Skeletal muscle satellite cell (primary cell): Measurements from ENCODE around the gene FDX2.
"Not testable (repeated sequence)": the region's sequence is repeated elsewhere in the genome, so short reads cannot be mapped to it uniquely, and the experiment has no call there.

ENCODE experiments used
- H3K27me3 ChIP-seq: 2 replicates; pipeline ENCODE4 v1.7.0; 2013; ENCODE audit warnings: low read length; ENCODE audit not compliant: control insufficient read depth, insufficient read depth
- H3K36me3 ChIP-seq: 2 replicates; pipeline ENCODE4 v1.7.0; 2013; ENCODE audit warnings: mild to moderate bottlenecking, control low read depth, low read length; ENCODE audit not compliant: insufficient read depth
- H3K4me1 ChIP-seq: 2 replicates; pipeline ENCODE4 v1.7.0; 2013; ENCODE audit warnings: low read length; ENCODE audit not compliant: control insufficient read depth, insufficient read depth
- H3K4me2 ChIP-seq: 2 replicates; pipeline ENCODE4 v1.7.0; 2013; ENCODE audit warnings: mild to moderate bottlenecking, low read length
- H3K4me3 ChIP-seq: 2 replicates; pipeline ENCODE4 v1.7.0; 2013; ENCODE audit warnings: low read length
- H3K9ac ChIP-seq: 2 replicates; pipeline ENCODE4 v1.7.0; 2013; ENCODE audit warnings: mild to moderate bottlenecking, low read depth, low read length, moderate library complexity
- H3K9me3 ChIP-seq: replicated peaks from 2 replicates; pipeline ENCODE4 v1.7.0; 2013; ENCODE audit warnings: mild to moderate bottlenecking, control low read depth, low read length

The FDX2 gene

GRCh38 chr19:10343495-10343894 is 27.7 kb upstream of the FDX2 start:
- Histone ChIP-seq H3K9me3 (no peaks in the 10 kb centered on the region), H3K4me3 (no peak overlapping the region), H3K27me3 (peaks cover 3% of the 10 kb centered on the region), H3K9ac (no peak overlapping the region), H3K36me3 (no peaks in the 10 kb centered on the region), H3K4me1 (peaks cover 6% of the 10 kb centered on the region), H3K4me2 (no peak overlapping the region)

GRCh38 chr19:10339977-10340376 is 24.2 kb upstream of the FDX2 start:
- H3K4me1 ChIP-seq, result peaks cover 2% of the 10 kb centered on the region
- H3K4me3 ChIP-seq, result no peak overlapping the region
- H3K4me2 ChIP-seq, result no peak overlapping the region
- H3K9ac ChIP-seq, result no peak overlapping the region
- no peaks in the 10 kb centered on the region for H3K9me3 ChIP-seq
- peaks cover 5% of the 10 kb centered on the region for H3K27me3 ChIP-seq
- H3K36me3 ChIP-seq, result no peaks in the 10 kb centered on the region

GRCh38 chr19:10339380-10339960 is 23.7 kb upstream of the FDX2 start, which contains the start of gene ICAM3:
Gene ICAM3, minus strand, starts transcription at chr19:10339624. Its CDS starts 10 bp downstream, at chr19:10339614.
- H3K4me3 ChIP-seq, result no peak within 1 kb of the TSS
- H3K27me3 ChIP-seq, result peaks cover 5% of the 10 kb centered on the region
- no peaks in the 10 kb centered on the region for H3K9me3 ChIP-seq
- no peak within 1 kb of the TSS for H3K9ac ChIP-seq
- H3K4me2 ChIP-seq, result no peak within 1 kb of the TSS
- no peaks in the 10 kb centered on the region for H3K36me3 ChIP-seq
- H3K4me1 ChIP-seq, result peaks cover 5% of the 10 kb centered on the region

- H3K9me3 ChIP-seq, result no peaks in the 10 kb centered on the region
- H3K36me3 ChIP-seq, result no peaks in the 10 kb centered on the region
- H3K4me3 ChIP-seq, result no peak overlapping the region
- H3K4me1 ChIP-seq, result peaks cover 10% of the 10 kb centered on the region
- H3K27me3 ChIP-seq, result peaks cover 5% of the 10 kb centered on the region
- no peak overlapping the region for H3K4me2 ChIP-seq
- H3K9ac ChIP-seq, result no peak overlapping the region
Observed at GRCh38 chr19:10338940-10339339, 23.1 kb upstream of the FDX2 start.

GRCh38 chr19:10336725-10337124 is 20.9 kb upstream of the FDX2 start:
- H3K4me2 ChIP-seq, H3K4me3 ChIP-seq, H3K9ac ChIP-seq, H3K9me3 ChIP-seq, H3K36me3 ChIP-seq, H3K27me3 ChIP-seq: not testable (repeated sequence)
- peaks cover 18% of the 10 kb centered on the region for H3K4me1 ChIP-seq

GRCh38 chr19:10335352-10335985 is 19.7 kb upstream of the FDX2 start:
- H3K27me3 ChIP-seq, result peaks cover 5% of the 10 kb centered on the region
- H3K4me2 ChIP-seq, result peak overlapping the region; percentile 99
- H3K36me3 ChIP-seq, result peaks cover under 1% of the 10 kb centered on the region
- H3K9me3 ChIP-seq, result no peaks in the 10 kb centered on the region
- peaks cover 18% of the 10 kb centered on the region for H3K4me1 ChIP-seq
- no peak overlapping the region for H3K9ac ChIP-seq
- no peak overlapping the region for H3K4me3 ChIP-seq

- peaks cover 18% of the 10 kb centered on the region for H3K4me1 ChIP-seq
- H3K4me3 ChIP-seq, result peak overlapping the region; percentile 94
- peak overlapping the region; percentile 96 for H3K9ac ChIP-seq
Observed at GRCh38 chr19:10334588-10335351, 19.0 kb upstream of the FDX2 start.

GRCh38 chr19:10333758-10334587 is 18.2 kb upstream of the FDX2 start:
- peaks cover 5% of the 10 kb centered on the region for H3K27me3 ChIP-seq
- H3K4me2 ChIP-seq, result peak overlapping the region; percentile 99
- H3K9me3 ChIP-seq, result no peaks in the 10 kb centered on the region
- peaks cover 13% of the 10 kb centered on the region for H3K36me3 ChIP-seq
- H3K9ac ChIP-seq, result peak overlapping the region; percentile 96
- H3K4me3 ChIP-seq, result peak overlapping the region; percentile 94
- H3K4me1 ChIP-seq, result peaks cover 18% of the 10 kb centered on the region

More at GRCh38 chr19:10334588-10335351, 19.0 kb upstream of the FDX2 start:
- Histone ChIP-seq H3K36me3 (peaks cover 6% of the 10 kb centered on the region), H3K27me3 (peaks cover 5% of the 10 kb centered on the region), H3K4me2 (peak overlapping the region; percentile 99), H3K9me3 (no peaks in the 10 kb centered on the region)

- Histone ChIP-seq H3K4me1 (peaks cover 18% of the 10 kb centered on the region), H3K9me3 (no peaks in the 10 kb centered on the region), H3K4me2 (peak within 1 kb of the TSS; percentile 99), H3K36me3 (peaks cover 21% of the 10 kb centered on the region), H3K9ac (peak within 1 kb of the TSS; percentile 96), H3K4me3 (peak within 1 kb of the TSS; percentile 94), H3K27me3 (no peaks in the 10 kb centered on the region)
Observed at GRCh38 chr19:10332965-10333757, 17.3 kb upstream of the FDX2 start, which contains the start of gene RAVER1. Gene RAVER1, minus strand, starts transcription at chr19:10333529. Its CDS starts 22 bp downstream, at chr19:10333507.

GRCh38 chr19:10332158-10332964 is 16.5 kb upstream of the FDX2 start:
- Histone ChIP-seq H3K36me3 (peaks cover 29% of the 10 kb centered on the region), H3K4me2 (peak overlapping the region; percentile 92), H3K4me3 (peak overlapping the region; percentile 94), H3K9ac (peak overlapping the region; percentile 96), H3K4me1 (peaks cover 18% of the 10 kb centered on the region), H3K9me3 (no peaks in the 10 kb centered on the region), H3K27me3 (no peaks in the 10 kb centered on the region)
